Activated T-cell treated with anti-CD3 and anti-CD28 coated beads for 48 hours (primary cell): Measurements from ENCODE around the gene CUBN.

Source experiments
- DNase-seq: peaks from one replicate; pipeline ENCODE4 v3.0.0-alpha.2; 2020; ENCODE audit warnings: low read depth

CUBN gene

DNA sequence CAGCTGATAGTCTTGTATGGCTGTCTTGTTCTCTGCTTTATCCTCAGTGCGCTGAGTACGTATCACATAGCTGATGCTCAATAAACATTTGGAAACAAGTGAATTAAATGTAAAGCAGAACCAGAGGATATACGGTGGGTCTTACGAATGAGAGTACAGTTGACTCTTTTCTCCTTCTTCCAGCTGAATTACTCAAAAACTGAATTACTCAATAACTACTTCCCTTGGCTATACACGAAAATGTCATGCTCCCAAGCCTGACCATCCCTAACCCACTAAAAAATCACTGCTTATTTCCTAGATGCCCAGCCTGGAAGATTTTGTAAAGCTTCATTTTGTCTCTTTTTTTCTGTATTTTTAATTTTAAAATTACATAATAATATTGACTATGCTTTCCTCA is 309.2 kb downstream of the CUBN start:
- DNase-seq: no peak

DNA sequence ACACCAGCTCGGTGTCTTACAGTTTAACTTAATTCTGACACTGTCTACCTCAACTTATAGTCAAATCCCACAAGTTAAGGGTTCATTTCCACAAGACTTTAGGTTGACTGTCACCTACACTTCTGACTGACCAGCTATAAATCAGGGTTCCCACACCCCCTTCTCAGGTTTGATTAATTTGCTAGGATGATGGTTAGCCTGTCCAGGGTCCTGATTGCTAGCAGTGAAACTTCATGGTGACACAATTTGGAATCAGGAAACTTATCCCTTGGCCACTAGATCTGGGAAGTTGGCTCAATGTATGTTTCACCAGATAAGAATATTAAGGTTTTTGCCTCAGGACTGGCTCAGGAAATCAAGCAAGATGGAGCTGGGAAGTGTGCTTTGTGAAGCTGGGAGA is 309.6 kb downstream of the CUBN start:
- no peak for DNase-seq

GRCh38 chr10:16819436-16819835 is 310.2 kb downstream of the CUBN start:
- no peak for DNase-seq

GRCh38 chr10:16819026-16819425 is 310.6 kb downstream of the CUBN start:
- no peak for DNase-seq

DNA sequence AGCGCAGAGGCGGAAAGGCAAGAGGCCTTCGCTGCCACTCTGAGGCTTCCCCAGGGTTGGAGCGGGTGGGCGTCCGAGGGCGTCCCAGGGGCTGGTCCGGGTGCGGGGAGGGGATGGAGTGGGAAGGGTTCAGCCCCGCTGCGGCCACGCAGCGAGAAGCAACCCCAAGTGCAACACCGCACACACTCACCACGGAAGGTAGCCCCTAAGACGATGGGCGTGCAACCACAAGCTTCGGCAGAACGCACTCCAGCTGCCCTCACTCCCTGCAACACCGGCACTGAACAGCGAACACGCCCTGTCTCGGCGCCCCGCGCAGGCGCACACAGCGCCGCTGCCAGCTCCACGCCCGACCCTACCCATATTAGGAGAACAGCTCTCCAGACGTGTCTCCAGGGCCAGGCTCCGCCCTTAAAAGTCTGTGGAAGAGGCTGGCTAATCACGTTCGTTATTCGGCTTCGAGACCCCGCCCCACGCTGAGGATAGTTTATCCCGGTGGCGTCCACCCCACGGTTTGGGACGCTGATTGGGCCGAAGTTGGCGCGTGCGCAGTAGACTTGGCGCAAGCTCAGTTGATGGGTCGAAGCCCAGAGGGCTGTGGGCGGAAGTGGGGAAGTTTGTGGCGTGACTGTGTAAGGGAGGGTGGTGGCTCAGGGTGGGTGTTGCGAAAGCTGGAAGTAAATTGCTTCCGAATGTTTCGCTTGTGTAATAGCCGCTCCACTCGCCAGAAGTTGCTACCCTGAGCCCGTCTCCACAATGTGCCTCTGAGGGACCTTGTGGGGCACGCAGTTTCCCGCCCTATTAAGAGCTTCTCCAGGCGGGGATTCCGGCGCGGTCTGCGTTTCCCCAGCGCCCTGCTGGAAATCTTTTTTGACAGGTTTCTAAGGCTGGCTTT is 312.2 kb downstream of the CUBN start, which contains the start of gene RSU1:
TSS of gene RSU1 (minus strand) at position 300 of the 895 bp plus-strand sequence. CDS start 343 bp downstream, outside the sequence.
- DNase-seq: peak; percentile 99

DNA sequence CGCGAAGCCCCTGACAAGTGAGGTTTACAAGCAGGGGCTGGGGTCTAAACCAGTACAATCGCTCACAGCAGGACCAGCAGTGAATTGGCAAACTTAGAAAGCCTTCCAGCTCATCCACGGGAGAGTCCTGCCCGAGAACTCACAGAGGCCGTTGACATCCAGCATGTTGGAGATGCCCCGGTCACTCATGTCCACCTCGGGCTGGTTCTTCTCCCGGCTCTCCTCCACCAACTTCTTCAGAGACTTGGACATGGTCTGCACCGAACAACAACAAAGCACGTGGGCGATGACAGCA is 312.8 kb downstream of the CUBN start:
- DNase-seq: no peak

DNA sequence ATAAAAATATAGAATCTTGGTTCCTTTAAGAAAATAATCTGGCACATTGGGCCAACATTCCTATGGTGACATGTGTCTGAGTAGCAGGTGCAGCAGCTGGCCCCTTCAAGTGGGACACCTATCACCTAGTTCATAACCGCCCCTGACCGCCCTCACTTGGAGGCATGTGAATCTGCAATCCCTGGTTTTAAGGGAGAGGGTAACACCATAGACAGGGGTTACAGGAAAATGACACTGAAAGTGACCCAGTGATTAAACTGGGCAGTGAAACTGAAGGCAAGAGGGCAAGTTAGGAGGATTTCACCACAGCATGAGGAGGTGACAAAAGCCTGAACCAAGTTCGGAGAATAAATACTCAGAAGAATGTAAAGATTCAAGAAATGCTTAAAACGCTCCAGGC is 313.4 kb downstream of the CUBN start:
- no peak for DNase-seq

GRCh38 chr10:16814012-16814411 is 315.6 kb downstream of the CUBN start:
- DNase-seq: no peak

DNA sequence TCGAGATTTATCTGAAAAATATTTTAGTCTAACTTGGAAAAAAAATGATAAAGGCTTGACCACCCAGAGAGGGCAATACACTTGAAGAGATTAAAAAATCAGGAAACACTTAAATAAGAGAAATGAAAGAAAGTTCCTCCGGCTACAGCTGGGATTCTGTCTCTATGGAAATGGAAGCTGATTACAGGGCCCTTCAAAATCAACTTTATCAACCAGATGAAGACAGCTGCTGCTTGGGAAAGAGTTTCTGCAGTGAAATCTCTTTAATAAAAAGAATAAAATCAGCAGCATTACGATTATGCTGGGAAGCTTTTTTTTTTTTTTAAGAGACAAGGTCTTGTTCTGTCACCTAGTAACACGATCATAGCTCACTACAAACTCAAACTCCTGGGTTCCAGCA is 316.9 kb downstream of the CUBN start:
- DNase-seq: no peak

GRCh38 chr10:16811765-16812164 is 317.8 kb downstream of the CUBN start:
- no peak for DNase-seq

DNA sequence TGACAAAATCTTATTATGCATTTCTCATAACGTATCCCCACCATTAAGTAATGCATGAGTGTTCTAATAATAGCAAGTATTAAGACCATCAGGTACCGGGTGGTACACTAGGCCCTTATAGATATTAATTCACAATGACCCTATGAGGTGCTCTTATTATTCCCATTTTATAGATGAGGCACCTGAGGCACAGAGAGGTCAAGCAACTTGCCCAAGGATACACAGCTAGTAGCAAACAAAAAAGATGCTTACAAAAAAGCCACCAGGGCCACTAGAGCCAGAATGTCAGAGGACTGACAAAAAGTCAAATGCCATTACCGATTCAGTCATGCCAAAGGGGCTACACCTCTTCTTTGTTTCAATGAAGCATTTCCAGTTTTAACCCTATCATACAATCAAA is 318.3 kb downstream of the CUBN start:
- no peak for DNase-seq

DNA sequence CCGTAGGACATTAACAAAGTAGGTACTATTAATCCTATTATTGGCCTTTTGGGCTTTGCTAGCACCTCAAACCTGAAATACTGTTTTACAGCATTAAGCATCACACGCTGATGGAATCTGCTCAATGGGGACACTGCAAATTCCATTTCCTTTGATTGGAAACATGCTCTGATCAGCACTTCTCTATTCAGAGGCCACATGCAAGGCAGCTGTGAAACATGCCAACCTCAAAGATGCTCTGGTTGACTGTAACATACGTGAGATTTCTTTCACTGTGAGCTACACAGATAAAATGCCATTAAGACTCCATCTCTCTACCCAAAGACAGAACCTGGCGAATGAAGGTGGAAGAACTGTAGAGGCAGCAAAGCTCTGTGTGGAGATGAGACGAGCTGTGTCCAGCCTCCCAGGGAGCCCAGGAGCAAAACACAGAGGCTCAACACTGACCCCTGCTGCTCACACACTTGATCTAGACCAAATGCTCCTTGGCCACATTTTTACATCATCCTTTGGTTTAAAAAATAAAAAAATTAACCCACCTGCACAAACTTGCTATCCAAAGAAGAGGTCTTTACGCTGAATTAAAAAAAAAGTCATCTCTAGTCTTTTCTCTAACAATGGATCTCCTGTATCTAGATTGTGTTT is 320.4 kb downstream of the CUBN start:
- DNase-seq: peak; percentile 32

DNA sequence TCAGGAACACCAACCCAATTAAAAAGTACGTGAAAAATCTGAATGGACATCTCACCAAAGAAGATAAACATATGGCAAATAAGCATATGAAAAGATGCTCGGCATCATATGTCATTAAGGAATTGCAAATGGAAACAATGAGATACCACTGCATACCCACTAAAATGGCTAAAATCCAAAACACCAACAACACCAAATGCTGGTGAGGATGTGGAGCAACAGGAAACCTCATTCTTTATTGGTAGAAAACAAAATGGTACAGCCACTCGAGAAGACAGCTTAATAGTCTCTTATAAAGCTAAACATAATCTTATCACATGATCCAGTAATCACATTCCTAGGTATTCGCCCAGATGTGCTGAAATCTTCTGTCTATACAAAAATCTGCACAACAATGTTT is 325.5 kb downstream of the CUBN start:
- no peak for DNase-seq

DNA sequence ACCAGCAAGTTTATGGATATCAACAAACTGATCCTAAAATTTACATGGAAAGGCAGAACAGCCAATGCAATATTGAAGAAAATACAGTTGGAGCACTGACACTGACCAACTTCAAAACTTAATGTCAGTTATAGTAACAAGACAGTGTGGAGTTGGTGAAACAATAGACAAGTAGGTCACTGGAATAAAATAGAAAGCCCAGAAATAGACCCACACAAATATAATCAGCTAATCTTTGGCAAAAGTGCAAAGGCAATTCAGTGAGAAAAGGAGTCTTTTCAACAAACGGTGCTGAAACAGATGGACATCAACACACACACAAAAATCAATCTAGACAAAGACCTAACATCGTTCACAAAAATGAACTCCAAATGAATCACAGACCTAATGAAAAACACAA is 326.1 kb downstream of the CUBN start:
- no peak for DNase-seq

DNA sequence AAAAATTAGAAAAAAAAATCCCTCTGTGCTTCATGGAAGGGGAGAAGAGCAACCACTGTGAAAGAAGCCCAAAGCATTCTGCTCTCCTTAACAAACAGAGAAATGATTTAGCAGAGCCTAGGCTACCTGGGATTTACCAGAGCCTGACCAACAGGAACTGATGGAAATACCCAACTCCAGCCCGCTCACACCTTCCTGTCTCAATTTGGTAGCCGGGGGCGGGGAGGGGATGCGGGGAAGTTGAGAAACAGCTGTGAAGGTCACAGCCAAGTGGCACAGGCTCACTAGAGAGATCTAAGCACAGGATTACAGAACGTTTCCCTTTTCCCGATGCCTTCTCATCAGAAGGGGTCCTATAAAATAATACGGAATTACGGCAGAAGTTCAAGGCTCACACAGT is 330.0 kb downstream of the CUBN start:
- DNase-seq: no peak

DNA sequence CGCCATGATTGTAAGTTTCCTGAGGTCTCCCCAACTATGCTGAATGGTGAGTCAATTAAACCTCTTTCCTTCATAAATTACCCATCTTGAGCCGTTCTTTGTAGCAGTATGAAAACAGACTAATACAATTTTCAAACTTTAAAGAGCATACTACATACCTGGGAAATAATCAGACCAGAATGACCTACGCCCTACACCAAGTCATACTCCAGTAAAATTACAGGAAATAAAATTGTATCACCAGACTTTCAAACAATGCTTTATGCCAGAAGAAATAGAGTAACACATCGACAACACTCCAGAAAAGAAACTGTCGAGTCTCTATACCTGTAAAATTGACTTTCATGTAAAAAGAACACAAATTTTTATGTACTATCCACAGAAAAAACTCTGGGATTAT is 331.0 kb downstream of the CUBN start:
- DNase-seq: no peak

DNA sequence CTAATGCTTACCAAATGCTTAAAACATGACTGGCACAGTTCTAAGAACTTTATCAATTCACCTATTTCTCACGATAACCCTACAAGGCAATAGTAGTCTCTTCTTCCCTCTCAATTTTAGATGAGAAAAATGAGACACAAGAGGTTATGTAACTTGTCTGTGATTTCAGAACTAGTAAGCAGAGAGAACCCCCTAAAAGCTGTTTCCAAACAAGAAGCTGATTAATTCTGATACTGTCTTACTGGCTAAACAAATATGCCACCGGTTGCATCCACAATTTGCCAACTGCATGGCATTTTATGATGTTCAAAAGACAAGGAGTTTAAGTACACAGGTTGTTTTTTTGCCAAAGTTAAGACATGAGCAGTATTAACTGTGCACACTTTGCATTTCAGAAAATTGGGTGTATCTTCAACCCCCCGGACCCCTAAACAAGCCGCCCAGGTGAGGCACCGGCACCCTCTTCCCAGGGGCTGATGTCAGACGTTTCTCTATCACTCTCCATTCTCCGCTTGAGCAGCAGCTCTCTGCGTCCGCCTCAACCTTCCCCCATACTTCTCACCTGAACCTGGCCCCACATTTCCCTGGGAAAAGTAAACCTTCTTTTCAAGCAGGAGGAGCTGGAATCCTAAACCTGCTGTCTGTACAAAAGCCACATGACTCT is 334.1 kb downstream of the CUBN start:
- no peak for DNase-seq

DNA sequence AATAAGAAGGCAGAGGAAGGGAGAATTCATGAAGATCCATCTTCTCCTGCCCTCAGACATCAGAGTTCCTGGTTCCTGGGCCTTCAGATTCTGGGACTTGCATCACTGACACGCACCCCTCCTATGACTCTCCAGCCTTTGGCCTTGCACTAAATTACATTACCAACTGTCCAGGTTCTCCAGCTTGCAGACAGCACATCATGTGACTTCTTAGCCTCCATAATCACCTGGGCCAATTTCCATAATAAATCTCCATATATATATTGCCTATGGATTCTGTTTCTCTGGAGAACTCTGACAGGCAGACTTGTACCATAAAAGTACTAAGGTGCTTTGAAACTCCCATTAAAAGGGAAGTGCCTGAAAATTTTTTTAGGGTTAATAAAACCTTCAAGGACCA is 335.6 kb downstream of the CUBN start:
- no peak for DNase-seq

DNA sequence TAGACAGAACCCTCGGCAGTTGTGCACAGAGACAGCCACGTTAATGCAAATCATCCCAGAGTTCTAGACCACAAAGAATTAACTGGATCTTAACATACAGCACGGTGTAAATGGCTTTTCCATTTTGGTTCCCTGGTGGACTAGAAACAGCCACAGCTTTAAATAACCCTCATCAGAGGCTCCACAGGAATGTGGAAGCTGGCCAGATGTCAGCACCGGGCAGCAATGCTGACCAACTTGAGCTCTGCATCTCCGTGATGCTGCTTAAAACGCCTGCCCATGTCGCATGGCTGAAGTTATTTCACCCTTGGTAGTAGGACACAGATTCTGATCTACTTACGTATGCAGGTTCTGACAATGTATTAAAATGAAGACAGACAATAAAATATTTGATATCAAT is 336.9 kb downstream of the CUBN start:
- DNase-seq: no peak

DNA sequence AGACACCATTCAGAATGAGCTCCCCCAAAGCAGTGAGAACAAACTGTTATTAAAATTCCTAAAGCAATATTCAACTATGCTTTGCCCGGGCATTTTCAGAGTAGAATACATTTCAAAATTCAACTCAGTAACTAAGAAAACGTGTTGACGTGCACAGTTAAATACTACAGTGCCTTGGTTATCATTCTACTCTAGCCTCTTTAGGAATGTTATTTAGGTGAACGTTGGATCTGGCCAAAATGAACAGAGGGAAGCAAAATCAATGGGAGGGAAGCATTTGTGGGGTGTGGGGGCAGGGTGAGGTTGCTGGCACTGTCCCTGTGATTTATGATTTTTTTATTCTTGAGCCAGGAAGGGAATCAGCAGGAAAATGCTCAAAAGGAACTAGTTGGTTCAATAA is 339.8 kb downstream of the CUBN start:
- DNase-seq: no peak

DNA sequence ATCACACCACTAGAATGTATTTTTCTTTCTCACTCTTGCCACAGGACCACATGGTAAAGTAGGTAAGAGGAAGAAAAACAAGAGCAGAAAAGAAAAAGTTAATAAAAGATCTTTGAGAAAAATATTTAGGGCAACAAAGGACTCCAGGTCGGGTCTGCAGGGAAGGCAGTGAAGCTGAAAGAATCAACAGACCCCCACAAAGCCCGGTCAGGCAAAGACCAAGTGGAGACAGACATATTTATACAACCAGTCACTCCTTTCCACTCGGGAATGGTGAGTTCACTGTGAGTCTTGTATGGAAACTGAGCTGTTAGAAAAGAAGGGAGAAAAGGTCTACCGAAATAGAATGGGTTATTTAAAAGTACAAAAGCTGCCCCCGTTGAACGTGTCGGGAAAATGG is 340.4 kb downstream of the CUBN start:
- DNase-seq: no peak

- DNase-seq: no peak
These were observed 340.8 kb downstream of the CUBN start for GRCh38 chr10:16788778-16789177.

DNA sequence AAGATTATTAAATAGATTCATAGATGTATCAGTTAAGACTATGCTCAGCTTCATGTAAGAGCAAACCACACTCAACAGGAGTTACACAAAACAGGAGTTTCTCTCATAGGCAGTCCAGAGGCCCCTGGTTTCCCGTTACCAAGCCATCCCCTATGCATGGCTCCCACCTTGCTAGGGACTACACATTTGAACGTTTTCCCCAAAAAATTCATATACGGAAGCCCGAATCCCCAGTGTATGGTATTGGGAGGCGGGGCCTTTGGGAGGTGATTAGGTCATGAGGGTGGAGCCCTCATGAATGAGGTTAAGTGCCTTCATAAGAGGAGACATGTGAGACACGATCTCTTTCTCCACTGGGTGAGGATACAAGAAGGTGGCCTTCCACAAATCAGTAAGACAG is 341.5 kb downstream of the CUBN start:
- no peak for DNase-seq
